Measurements from ENCODE around the gene FRMD4B. TPM values are rescaled to one million over a fixed set of nuclear protein-coding genes. Genes with fewer than 3 reads are reported as not detected.

The FRMD4B gene
- total and polyA plus RNA-seq, 2 donors from 2014 or later: 11.8 to 50.5 TPM

- intact Hi-C loops (cut with DNase I): no loop called here
- no peak for FAIRE-seq
Measured at GRCh38 chr3:69288161-69288895, 97.6 kb downstream of the FRMD4B start.

DNA sequence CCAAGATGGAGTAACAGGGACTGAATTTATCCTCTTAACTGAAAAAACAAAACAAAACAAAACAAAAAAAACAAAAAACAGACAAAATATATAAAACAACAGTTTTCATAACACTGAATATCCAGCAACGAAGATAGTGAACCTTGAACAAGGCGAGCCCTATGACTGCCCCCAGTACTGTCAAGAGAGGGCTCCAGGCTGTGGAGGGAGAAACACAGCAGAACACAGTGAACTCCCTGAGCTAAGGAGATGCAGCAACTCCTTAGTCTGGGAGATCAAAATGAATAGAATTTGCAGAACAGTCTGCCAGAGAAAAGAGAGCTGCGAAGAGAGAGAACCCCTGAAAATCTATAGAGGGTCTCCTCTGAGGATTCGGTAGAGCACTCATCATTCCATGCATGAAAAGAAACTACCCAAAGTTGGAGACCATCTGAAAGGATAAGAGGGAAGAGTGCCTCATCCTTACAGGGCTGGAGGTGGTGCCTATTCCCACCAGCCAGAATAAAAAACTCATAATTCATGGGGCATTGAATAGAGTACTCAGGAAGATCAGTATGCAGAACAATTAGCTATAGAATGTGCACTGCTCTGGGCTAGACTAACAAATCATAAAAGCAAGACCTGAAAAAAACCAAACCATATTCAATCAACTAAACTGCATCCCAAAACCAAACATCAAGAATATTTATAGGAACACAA lies 101.8 kb downstream of the FRMD4B start:
- H3K36me3 ChIP-seq (ENCODE audit: control insufficient read depth in 2 of 3, insufficient read depth in 3 of 3, low read length in 3 of 3): peaks cover 0 to 11% (median 2%) of the 10 kb centered on the region in 3 donors
- intact Hi-C loops (cut with DNase I): no loop called here

More at GRCh38 chr3:69288161-69288895, 97.6 kb downstream of the FRMD4B start:
- Histone ChIP-seq H3K27me3 (ENCODE audit: control insufficient read depth, insufficient read depth, low read length) (no peaks in the 10 kb centered on the region), H3K27ac (ENCODE audit: low read depth in 2 of 2, low read length in 2 of 2) (no peak overlapping the region), H3K9ac (ENCODE audit: low read length in 3 of 3) (no peak overlapping the region), H3K4me3 (ENCODE audit: low read length in 3 of 3) (no peak overlapping the region), H3K36me3 (ENCODE audit: control insufficient read depth in 2 of 3, insufficient read depth in 3 of 3, low read length in 3 of 3) (peaks cover 0 to 2% (median 0%) of the 10 kb centered on the region in 3 donors), H3K9me3 (ENCODE audit: control insufficient read depth in 2 of 3, insufficient read depth in 1 of 3, low read length in 3 of 3) (no peaks in the 10 kb centered on the region), H3K4me1 (ENCODE audit: control insufficient read depth in 2 of 3, insufficient read depth in 2 of 3, low read depth in 1 of 3, low read length in 3 of 3) (no peaks in the 10 kb centered on the region)
- peak in 4 of 5 donors; percentile 37 to 60 (median 48) for DNase-seq
- TF ChIP-seq, protein P1, sequence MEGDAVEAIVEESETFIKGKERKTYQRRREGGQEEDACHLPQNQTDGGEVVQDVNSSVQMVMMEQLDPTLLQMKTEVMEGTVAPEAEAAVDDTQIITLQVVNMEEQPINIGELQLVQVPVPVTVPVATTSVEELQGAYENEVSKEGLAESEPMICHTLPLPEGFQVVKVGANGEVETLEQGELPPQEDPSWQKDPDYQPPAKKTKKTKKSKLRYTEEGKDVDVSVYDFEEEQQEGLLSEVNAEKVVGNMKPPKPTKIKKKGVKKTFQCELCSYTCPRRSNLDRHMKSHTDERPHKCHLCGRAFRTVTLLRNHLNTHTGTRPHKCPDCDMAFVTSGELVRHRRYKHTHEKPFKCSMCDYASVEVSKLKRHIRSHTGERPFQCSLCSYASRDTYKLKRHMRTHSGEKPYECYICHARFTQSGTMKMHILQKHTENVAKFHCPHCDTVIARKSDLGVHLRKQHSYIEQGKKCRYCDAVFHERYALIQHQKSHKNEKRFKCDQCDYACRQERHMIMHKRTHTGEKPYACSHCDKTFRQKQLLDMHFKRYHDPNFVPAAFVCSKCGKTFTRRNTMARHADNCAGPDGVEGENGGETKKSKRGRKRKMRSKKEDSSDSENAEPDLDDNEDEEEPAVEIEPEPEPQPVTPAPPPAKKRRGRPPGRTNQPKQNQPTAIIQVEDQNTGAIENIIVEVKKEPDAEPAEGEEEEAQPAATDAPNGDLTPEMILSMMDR (IDR thresholded peaks at IDR 0.05; ENCODE audit: borderline replicate concordance, extremely low read depth, insufficient read depth): no peak

DNA sequence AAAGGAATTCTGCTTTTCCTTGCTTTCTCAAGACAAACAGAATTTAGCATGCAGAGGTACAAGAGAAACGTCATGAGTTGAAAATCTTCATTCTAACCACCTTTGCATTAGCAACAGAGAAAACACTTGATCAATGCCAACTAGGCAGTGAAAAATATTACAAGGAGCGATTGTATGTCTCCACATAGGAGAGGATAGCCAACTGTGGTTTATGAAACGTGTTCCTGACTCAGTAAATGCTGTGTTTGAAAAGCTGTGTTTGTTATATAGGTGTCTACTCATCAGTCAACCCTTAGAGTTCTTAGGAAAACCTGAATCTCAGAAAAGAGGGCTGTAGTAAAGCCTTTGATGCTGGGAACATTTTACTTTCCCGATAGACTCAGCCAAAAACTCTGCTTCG lies 102.4 kb downstream of the FRMD4B start:
- Histone ChIP-seq H3K4me1 (ENCODE audit: control insufficient read depth in 2 of 3, insufficient read depth in 2 of 3, low read depth in 1 of 3, low read length in 3 of 3) (no peaks in the 10 kb centered on the region), H3K27me3 (ENCODE audit: control insufficient read depth, insufficient read depth, low read length) (no peaks in the 10 kb centered on the region), H3K36me3 (ENCODE audit: control insufficient read depth in 2 of 3, insufficient read depth in 3 of 3, low read length in 3 of 3) (peaks cover 0 to 11% (median 2%) of the 10 kb centered on the region in 3 donors), H3K4me3 (ENCODE audit: low read length in 3 of 3) (no peak overlapping the region), H3K27ac (ENCODE audit: low read depth in 2 of 2, low read length in 2 of 2) (no peak overlapping the region), H3K9me3 (ENCODE audit: control insufficient read depth in 2 of 3, insufficient read depth in 1 of 3, low read length in 3 of 3) (no peaks in the 10 kb centered on the region), H3K9ac (ENCODE audit: low read length in 3 of 3) (no peak overlapping the region)
- intact Hi-C loops (cut with DNase I): no loop called here
- DNase-seq (no peak), FAIRE-seq (no peak)
- TF ChIP-seq, protein P1 (IDR thresholded peaks at IDR 0.05; ENCODE audit: borderline replicate concordance, extremely low read depth, insufficient read depth): no peak

More for the DNA sequence above, 101.8 kb downstream of the FRMD4B start:
- Histone ChIP-seq H3K27ac (ENCODE audit: low read depth in 2 of 2, low read length in 2 of 2) (no peak overlapping the region), H3K9me3 (ENCODE audit: control insufficient read depth in 2 of 3, insufficient read depth in 1 of 3, low read length in 3 of 3) (no peaks in the 10 kb centered on the region), H3K9ac (ENCODE audit: low read length in 3 of 3) (no peak overlapping the region), H3K4me3 (ENCODE audit: low read length in 3 of 3) (no peak overlapping the region), H3K27me3 (ENCODE audit: control insufficient read depth, insufficient read depth, low read length) (no peaks in the 10 kb centered on the region), H3K4me1 (ENCODE audit: control insufficient read depth in 2 of 3, insufficient read depth in 2 of 3, low read depth in 1 of 3, low read length in 3 of 3) (no peaks in the 10 kb centered on the region)
- no peak for DNase-seq
- no peak for FAIRE-seq
- TF ChIP-seq, protein P1 (IDR thresholded peaks at IDR 0.05; ENCODE audit: borderline replicate concordance, extremely low read depth, insufficient read depth): no peak
